Tibial nerve (tissue), 4 donors: ENCODE data around the gene ST13.

Experiments used
- CTCF ChIP-seq, 5 experiments: fragments of 200-600 bp in 3 of 5; fragments of 450-650 bp in 2 of 5; sonication (generic) in 3 of 5; IDR thresholded peaks; one replicate each; pipeline ENCODE4 v1.5.1; 2016 to 2019; ENCODE audit warnings: antibody characterized with exemption in 5 of 5, mild to moderate bottlenecking in 3 of 5, moderate library complexity in 2 of 5
- EP300 ChIP-seq, 2 donors: sonication (generic); formaldehyde crosslinking; IDR thresholded peaks; one replicate each; pipeline ENCODE4 v1.6.1; 2017; ENCODE audit warnings: antibody characterized with exemption in 2 of 2, mild to moderate bottlenecking in 1 of 2
- POLR2A ChIP-seq, 2 donors: fragments of 450-650 bp; IDR thresholded peaks; one replicate each; pipeline ENCODE4 v1.6.1; 2017; ENCODE audit warnings: antibody characterized with exemption in 2 of 2, mild to moderate bottlenecking in 2 of 2, moderate library complexity in 2 of 2

- TF ChIP-seq CTCF (IDR thresholded peaks at IDR 0.05) (no peak), EP300 (IDR thresholded peaks at IDR 0.05) (no peak), POLR2A (IDR thresholded peaks at IDR 0.05) (no peak)
Measured at GRCh38 chr22:40799008-40799407, 57.4 kb downstream of the ST13 start.
